ENCODE data around the gene ZNF442. TPM values are rescaled to one million over a fixed set of nuclear protein-coding genes. Genes with fewer than 3 reads are reported as not detected.
"Not testable (repeated sequence)": the region's sequence is repeated elsewhere in the genome, so short reads cannot be mapped to it uniquely, and the experiment has no call there.

The ZNF442 gene
- total RNA-seq (2012; rRNA removed) = 3.7 and 5.8 TPM in 2 replicates

DNA sequence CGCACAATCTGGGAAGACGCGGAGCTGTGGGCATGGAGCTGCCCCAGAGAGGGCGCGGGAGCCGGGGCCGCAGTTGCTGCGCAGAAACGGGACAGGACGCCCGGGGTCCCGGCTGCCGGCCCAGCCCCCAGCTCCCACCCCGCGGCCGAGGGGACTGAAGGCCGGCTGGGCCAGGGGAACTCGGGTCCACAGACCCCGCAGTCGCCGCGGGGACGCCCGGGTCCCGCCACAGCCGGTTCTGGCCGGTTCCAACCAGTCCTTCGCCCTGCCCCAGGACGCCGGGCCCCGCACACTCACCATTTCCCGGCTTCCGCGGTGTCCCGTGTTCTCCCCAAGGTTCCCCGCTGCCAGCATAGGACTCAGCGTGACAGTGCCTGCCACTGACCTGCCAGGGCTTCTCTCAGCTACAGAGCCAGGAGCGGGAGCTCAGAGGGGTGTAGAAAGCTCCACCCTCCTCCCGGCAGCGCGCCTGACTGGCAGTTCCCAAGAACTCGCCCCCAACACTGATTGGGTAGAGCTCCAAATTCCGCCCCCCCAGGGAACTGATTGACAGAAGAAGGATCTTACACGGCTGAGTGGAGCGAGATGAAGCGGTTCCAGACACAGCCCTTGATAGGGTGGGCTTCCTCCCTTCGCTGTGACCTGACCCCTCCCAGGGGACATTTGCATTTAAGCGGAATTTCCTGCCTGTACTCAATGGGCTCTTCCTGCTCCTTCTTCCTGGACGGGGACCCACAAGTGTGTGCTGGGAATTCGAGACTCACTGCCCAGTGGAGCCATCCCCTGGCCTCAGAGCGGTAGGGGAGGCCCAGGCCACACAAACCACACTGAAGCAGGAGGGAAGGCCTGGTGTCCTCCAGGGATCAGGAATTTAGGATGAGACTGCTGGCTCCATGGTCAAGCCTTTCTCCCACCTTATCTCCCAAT is at the start of gene ZNF442:
ZNF442 (minus strand) TSS at position 448 of the 927 bp plus-strand sequence. CDS start 2,052 bp downstream, outside the sequence.
- no peaks in the 10 kb centered on the region for H3K4me1 ChIP-seq (ENCODE audit: control insufficient read depth, insufficient read depth, low read length)
- H3K27me3 ChIP-seq (ENCODE audit: control insufficient read depth, insufficient read depth, low read length) = no peaks in the 10 kb centered on the region
- H3K9me3 ChIP-seq (replicated peaks; ENCODE audit: low read length) = peaks cover 5% of the 10 kb centered on the region
- peak within 1 kb of the TSS; percentile 78 for H3K4me3 ChIP-seq (ENCODE audit: low read length)
- H3K9ac ChIP-seq (ENCODE audit: low read depth, low read length) = peak within 1 kb of the TSS; percentile 91
- no peaks in the 10 kb centered on the region for H3K36me3 ChIP-seq (ENCODE audit: insufficient read depth, low read length)
- peak within 1 kb of the TSS; percentile 75 for H3K4me2 ChIP-seq (ENCODE audit: low read length)

DNA sequence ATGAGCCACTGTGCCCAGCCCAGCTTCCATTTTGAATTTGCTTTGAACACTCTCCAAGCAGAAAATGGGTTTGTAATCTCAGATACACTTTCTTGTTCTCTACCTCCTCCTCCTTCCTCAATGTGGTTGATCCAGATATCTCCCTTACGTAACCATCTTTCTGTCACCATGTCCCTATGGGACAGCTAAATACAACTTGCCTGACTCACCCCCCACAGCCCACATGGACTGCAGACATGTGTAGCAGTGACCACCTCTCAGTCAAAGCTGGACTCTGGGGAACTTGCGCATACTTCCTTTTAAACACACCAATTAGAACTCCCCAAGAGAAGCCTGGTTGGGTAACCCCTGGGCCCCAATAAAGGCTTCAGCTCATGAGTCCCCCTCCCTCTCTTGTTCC is 46.4 kb upstream of the ZNF442 start:
- Histone ChIP-seq H3K9ac (ENCODE audit: low read depth, low read length) (no peak overlapping the region), H3K4me3 (ENCODE audit: low read length) (no peak overlapping the region), H3K27me3 (ENCODE audit: control insufficient read depth, insufficient read depth, low read length) (no peaks in the 10 kb centered on the region), H3K36me3 (ENCODE audit: insufficient read depth, low read length) (no peaks in the 10 kb centered on the region), H3K4me1 (ENCODE audit: control insufficient read depth, insufficient read depth, low read length) (no peaks in the 10 kb centered on the region), H3K4me2 (ENCODE audit: low read length) (no peak overlapping the region), H3K9me3 (replicated peaks; ENCODE audit: low read length) (no peaks in the 10 kb centered on the region)

DNA sequence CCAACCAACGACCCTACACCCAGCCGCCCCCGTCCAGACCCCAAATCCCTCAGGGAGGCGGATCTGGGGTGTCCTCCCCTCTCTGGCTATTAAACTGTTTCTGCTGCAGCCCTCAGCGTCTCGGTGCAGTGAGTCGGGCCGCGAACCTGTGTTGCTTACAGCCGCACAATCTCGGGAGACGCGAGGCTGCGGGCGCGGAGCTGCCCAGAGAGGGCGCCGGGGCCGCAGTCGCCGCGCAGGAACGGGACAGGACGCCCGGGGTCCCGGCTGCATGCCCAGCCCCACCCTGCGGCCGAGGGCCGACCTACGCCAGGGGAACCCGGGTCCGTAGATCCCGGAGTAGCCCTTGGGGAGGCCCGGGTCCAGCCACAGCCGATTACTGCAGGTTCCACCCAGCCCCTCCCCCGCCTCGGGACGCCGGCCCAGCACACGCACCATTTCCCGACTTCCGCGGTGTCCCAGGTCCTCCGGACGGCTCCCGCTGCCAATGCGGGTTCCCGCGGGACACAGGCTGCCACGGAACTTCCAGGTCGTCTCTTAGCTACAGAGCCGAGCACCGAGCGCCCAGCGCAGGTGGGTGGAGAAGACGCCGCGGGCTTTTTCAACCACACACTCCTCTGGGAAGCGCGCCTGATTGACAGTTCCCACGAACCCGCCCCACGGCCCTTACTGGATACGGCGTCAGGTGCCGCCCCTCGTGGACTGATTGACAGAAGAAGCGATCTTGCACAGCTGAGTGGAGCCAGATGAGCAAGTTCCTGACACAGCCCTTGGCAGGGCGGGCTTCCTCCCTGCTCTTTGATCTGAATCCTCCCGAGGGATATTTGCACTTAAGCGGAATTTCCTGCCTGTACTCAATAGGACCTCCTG is 35.4 kb upstream of the ZNF442 start, which contains the start of gene ZNF799:
ZNF799 (minus strand) TSS at position 639 of the 870 bp plus-strand sequence; CDS start at position 438, 201 bp downstream.
- H3K4me3 ChIP-seq (ENCODE audit: low read length) = peak within 1 kb of the TSS; percentile 90
- no peaks in the 10 kb centered on the region for H3K27me3 ChIP-seq (ENCODE audit: control insufficient read depth, insufficient read depth, low read length)
- no peaks in the 10 kb centered on the region for H3K4me1 ChIP-seq (ENCODE audit: control insufficient read depth, insufficient read depth, low read length)
- H3K9me3 ChIP-seq (replicated peaks; ENCODE audit: low read length) = no peaks in the 10 kb centered on the region
- H3K36me3 ChIP-seq (ENCODE audit: insufficient read depth, low read length) = no peaks in the 10 kb centered on the region
- peak within 1 kb of the TSS; percentile 80 for H3K9ac ChIP-seq (ENCODE audit: low read depth, low read length)
- H3K4me2 ChIP-seq (ENCODE audit: low read length) = peak within 1 kb of the TSS; percentile 99

- not testable (repeated sequence) for H3K36me3 ChIP-seq (ENCODE audit: insufficient read depth, low read length); H3K4me1 ChIP-seq (ENCODE audit: control insufficient read depth, insufficient read depth, low read length); H3K9me3 ChIP-seq (replicated peaks; ENCODE audit: low read length); H3K27me3 ChIP-seq (ENCODE audit: control insufficient read depth, insufficient read depth, low read length)
- H3K4me2 ChIP-seq (ENCODE audit: low read length) = peak overlapping the region; percentile 99
- H3K9ac ChIP-seq (ENCODE audit: low read depth, low read length) = peak overlapping the region; percentile 80
- H3K4me3 ChIP-seq (ENCODE audit: low read length) = peak overlapping the region; percentile 90
Observed at GRCh38 chr19:12399901-12400632, 34.6 kb upstream of the ZNF442 start.

GRCh38 chr19:12391148-12391547 is 25.7 kb upstream of the ZNF442 start:
- H3K27me3 ChIP-seq (ENCODE audit: control insufficient read depth, insufficient read depth, low read length); H3K9me3 ChIP-seq (replicated peaks; ENCODE audit: low read length); H3K4me3 ChIP-seq (ENCODE audit: low read length); H3K4me2 ChIP-seq (ENCODE audit: low read length); H3K4me1 ChIP-seq (ENCODE audit: control insufficient read depth, insufficient read depth, low read length); H3K9ac ChIP-seq (ENCODE audit: low read depth, low read length); H3K36me3 ChIP-seq (ENCODE audit: insufficient read depth, low read length): not testable (repeated sequence)

GRCh38 chr19:12386365-12386764 is 20.9 kb upstream of the ZNF442 start:
- not testable (repeated sequence) for H3K4me3 ChIP-seq (ENCODE audit: low read length); H3K4me1 ChIP-seq (ENCODE audit: control insufficient read depth, insufficient read depth, low read length); H3K27me3 ChIP-seq (ENCODE audit: control insufficient read depth, insufficient read depth, low read length); H3K4me2 ChIP-seq (ENCODE audit: low read length); H3K9ac ChIP-seq (ENCODE audit: low read depth, low read length); H3K36me3 ChIP-seq (ENCODE audit: insufficient read depth, low read length); H3K9me3 ChIP-seq (replicated peaks; ENCODE audit: low read length)

DNA sequence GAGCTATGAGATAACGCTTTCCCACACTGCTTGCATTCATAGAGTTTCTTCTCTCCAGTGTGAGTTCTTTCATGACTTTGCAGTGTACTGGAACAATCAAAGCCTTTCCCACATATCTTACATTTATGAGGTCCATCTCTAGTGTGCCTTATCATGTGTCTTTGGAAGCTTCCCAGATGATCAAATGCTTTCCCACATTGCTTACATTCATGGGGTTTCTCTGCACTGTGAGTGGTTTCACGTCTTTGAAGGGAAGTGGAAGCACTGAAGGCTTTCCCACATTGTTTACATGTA is 14.9 kb upstream of the ZNF442 start:
- Histone ChIP-seq H3K4me2 (ENCODE audit: low read length) (no peak overlapping the region), H3K4me3 (ENCODE audit: low read length) (no peak overlapping the region), H3K4me1 (ENCODE audit: control insufficient read depth, insufficient read depth, low read length) (no peaks in the 10 kb centered on the region), H3K9ac (ENCODE audit: low read depth, low read length) (no peak overlapping the region), H3K27me3 (ENCODE audit: control insufficient read depth, insufficient read depth, low read length) (no peaks in the 10 kb centered on the region), H3K36me3 (ENCODE audit: insufficient read depth, low read length) (peaks cover 13% of the 10 kb centered on the region), H3K9me3 (replicated peaks; ENCODE audit: low read length) (peaks cover 25% of the 10 kb centered on the region)

GRCh38 chr19:12379732-12380443 is 14.4 kb upstream of the ZNF442 start:
- Histone ChIP-seq H3K27me3 (ENCODE audit: control insufficient read depth, insufficient read depth, low read length) (no peaks in the 10 kb centered on the region), H3K36me3 (ENCODE audit: insufficient read depth, low read length) (peaks cover 13% of the 10 kb centered on the region), H3K9me3 (replicated peaks; ENCODE audit: low read length) (peaks cover 25% of the 10 kb centered on the region), H3K9ac (ENCODE audit: low read depth, low read length) (no peak overlapping the region), H3K4me1 (ENCODE audit: control insufficient read depth, insufficient read depth, low read length) (no peaks in the 10 kb centered on the region), H3K4me2 (ENCODE audit: low read length) (no peak overlapping the region), H3K4me3 (ENCODE audit: low read length) (no peak overlapping the region)

DNA sequence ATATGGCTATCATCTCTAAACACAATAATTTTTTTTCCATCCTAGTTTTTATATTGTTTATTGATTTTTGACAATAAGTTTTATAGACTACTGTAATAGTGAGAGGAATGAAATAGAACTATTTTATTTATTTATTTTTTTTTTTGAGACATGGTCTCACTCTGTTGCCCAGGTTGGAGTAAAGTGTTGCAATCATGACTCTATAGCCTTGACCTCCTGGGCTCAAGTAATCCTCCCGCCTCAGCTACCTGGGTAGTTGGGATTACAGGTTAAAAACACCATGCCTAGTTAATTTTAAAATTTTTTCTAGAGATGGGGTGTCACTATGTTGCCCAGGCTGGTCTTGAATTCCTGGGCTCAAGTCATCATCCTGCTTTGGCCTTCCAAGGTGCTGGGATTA is 8.5 kb upstream of the ZNF442 start:
- Histone ChIP-seq H3K27me3 (ENCODE audit: control insufficient read depth, insufficient read depth, low read length) (no peaks in the 10 kb centered on the region), H3K9ac (ENCODE audit: low read depth, low read length) (no peak overlapping the region), H3K36me3 (ENCODE audit: insufficient read depth, low read length) (no peaks in the 10 kb centered on the region), H3K4me2 (ENCODE audit: low read length) (no peak overlapping the region), H3K9me3 (replicated peaks; ENCODE audit: low read length) (peaks cover 4% of the 10 kb centered on the region), H3K4me3 (ENCODE audit: low read length) (no peak overlapping the region), H3K4me1 (ENCODE audit: control insufficient read depth, insufficient read depth, low read length) (no peaks in the 10 kb centered on the region)

DNA sequence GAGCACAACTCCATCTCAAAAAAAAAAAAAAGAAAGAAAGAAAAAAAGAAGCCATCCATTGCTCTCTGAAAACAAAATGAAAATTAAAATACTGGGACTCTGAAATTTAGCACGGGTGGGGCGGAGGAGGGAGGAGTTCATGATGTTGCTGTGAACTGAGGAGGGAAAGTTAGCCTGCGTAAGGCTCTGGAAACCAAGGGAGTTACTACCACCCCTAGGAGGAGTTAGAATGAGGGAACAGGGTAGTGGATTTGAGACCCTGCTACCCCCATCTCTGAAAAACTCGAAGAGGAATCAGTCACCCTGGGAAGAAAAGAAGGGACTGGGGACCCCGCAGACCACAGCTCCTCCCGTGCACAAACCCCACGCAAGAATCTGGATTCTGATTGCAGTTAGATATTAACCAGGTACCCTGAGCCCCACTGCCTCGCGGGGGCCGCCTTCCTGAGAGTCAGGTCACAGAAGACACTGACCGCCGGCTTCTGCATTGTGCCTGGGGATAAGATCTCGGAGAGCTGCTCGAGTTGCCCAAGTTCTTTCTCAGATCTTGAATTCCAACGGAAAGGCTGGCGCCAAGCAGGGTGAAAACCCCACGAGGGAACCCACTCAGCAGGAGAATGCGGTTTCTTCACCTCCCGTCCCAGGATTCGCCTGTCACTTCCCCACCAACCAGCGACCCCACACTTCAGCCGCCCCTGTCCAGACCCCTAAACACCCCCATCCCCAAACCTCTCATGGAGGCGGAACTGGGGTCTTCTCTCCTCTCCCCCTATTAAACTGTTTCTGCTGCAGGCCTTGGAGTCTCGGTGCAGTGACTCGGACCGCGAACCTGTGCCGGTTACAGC is 870 bp downstream of the ZNF442 start:
- Histone ChIP-seq H3K9me3 (replicated peaks; ENCODE audit: low read length) (peaks cover 5% of the 10 kb centered on the region), H3K4me1 (ENCODE audit: control insufficient read depth, insufficient read depth, low read length) (no peaks in the 10 kb centered on the region), H3K27me3 (ENCODE audit: control insufficient read depth, insufficient read depth, low read length) (no peaks in the 10 kb centered on the region), H3K36me3 (ENCODE audit: insufficient read depth, low read length) (no peaks in the 10 kb centered on the region), H3K9ac (ENCODE audit: low read depth, low read length) (peak overlapping the region; percentile 91), H3K4me2 (ENCODE audit: low read length) (peak overlapping the region; percentile 75), H3K4me3 (ENCODE audit: low read length) (peak overlapping the region; percentile 78)
